Upper lobe of right lung (tissue), 1 donor: ENCODE results near the gene ZRANB2. TPM values are rescaled to one million over a fixed set of nuclear protein-coding genes. Genes with fewer than 3 reads are reported as not detected.

Experiments used
- ATAC-seq: fragments of 200-7000 bp; cut with Tn5 transposase; one replicate; pipeline ENCODE4 v1.9.1; 2020; ENCODE audit warnings: mild to moderate bottlenecking, moderate library complexity
- DNase-seq: peaks from one replicate; pipeline ENCODE4 v3.0.0-alpha.2; 2020
- H3K27ac ChIP-seq: fragments of 200-600 bp; one replicate; pipeline ENCODE4 v1.8.0; 2022
- H3K27me3 ChIP-seq: fragments of 200-600 bp; one replicate; pipeline ENCODE4 v1.8.0; 2022; ENCODE audit warnings: mild to moderate bottlenecking
- H3K36me3 ChIP-seq: fragments of 200-600 bp; one replicate; pipeline ENCODE4 v1.8.0; 2022
- H3K4me1 ChIP-seq: fragments of 200-600 bp; one replicate; pipeline ENCODE4 v1.8.0; 2022
- H3K4me3 ChIP-seq: fragments of 200-600 bp; one replicate; pipeline ENCODE4 v1.8.0; 2022; ENCODE audit warnings: mild to moderate bottlenecking
- H3K9me3 ChIP-seq: fragments of 200-600 bp; one replicate; pipeline ENCODE4 v1.8.0; 2022
- CTCF ChIP-seq: fragments of 200-600 bp; IDR thresholded peaks from one replicate; pipeline ENCODE4 v1.8.0; 2022; ENCODE audit warnings: antibody characterized with exemption
- intact Hi-C: fragments of 100-400 bp; cut with DNase I; formaldehyde crosslinking; loops from one replicate; pipeline ENCODE4 v1.11.0; 2022
- total RNA-seq: library from RNA; stranded (reverse); fragmentation: NEBNext Ultra II Directional; extraction: Animal tissue kit (Norgen Biotek cat#: 25700); gene quantifications from one replicate; pipeline ENCODE4 v1.2.1, GENCODE V29; 2021
- donor health status: DM: no; HTN: yes; CAD: no; lungs with severe emphysema.

Gene ZRANB2
- total RNA-seq, 1 donor from 2014 or later, result 85.0 TPM

GRCh38 chr1:71037066-71037465, 43.8 kb downstream of the ZRANB2 start:
- Histone ChIP-seq H3K27me3 (no peaks in the 10 kb centered on the region), H3K4me3 (no peak overlapping the region), H3K36me3 (no peaks in the 10 kb centered on the region), H3K27ac (no peak overlapping the region), H3K9me3 (no peaks in the 10 kb centered on the region), H3K4me1 (no peaks in the 10 kb centered on the region)
- ATAC-seq (no peak), DNase-seq (no peak)
- no peak for TF ChIP-seq CTCF
- intact Hi-C loops, result no loop called here

- no peaks in the 10 kb centered on the region for H3K36me3 ChIP-seq
- no peaks in the 10 kb centered on the region for H3K4me1 ChIP-seq
- no peak overlapping the region for H3K4me3 ChIP-seq
- ATAC-seq, result peak; percentile 36
- DNase-seq, result no peak
- no peak overlapping the region for H3K27ac ChIP-seq
- TF ChIP-seq CTCF, result no peak
- H3K27me3 ChIP-seq, result no peaks in the 10 kb centered on the region
- H3K9me3 ChIP-seq, result no peaks in the 10 kb centered on the region
- intact Hi-C loops, result no loop called here
Measured at GRCh38 chr1:71033136-71033535, 47.7 kb downstream of the ZRANB2 start.

GRCh38 chr1:71031426-71031825, 49.4 kb downstream of the ZRANB2 start:
- Histone ChIP-seq H3K4me1 (no peaks in the 10 kb centered on the region), H3K36me3 (no peaks in the 10 kb centered on the region), H3K9me3 (no peaks in the 10 kb centered on the region), H3K27me3 (no peaks in the 10 kb centered on the region), H3K4me3 (no peak overlapping the region), H3K27ac (no peak overlapping the region)
- intact Hi-C loops, result no loop called here
- TF ChIP-seq CTCF, result no peak
- DNase-seq (no peak), ATAC-seq (no peak)

DNA sequence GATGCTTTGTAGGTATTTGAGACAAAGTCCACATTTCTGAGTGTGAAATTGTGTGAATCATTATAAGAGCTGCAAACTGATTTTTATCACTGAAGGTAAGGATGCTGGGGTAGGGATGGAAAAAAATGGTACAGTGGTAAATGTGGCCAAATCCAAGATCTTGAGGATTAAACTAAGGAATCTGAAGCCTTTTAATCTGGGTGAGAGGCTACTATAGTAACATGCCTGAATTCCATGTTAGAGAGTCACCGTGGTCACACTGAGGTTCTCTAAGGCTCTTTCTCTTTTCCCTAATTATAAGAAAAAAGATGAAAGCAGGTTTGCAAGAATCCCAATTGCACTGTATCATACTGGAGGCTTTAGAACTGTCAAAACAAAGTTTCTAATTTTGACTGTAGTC, 50.8 kb downstream of the ZRANB2 start:
- intact Hi-C loops, result no loop called here
- ATAC-seq, result no peak
- no peak for DNase-seq
- H3K4me3 ChIP-seq, result no peak overlapping the region
- H3K4me1 ChIP-seq, result no peaks in the 10 kb centered on the region
- H3K27ac ChIP-seq, result no peak overlapping the region
- H3K27me3 ChIP-seq, result no peaks in the 10 kb centered on the region
- H3K9me3 ChIP-seq, result no peaks in the 10 kb centered on the region
- no peaks in the 10 kb centered on the region for H3K36me3 ChIP-seq
- TF ChIP-seq CTCF, result no peak

GRCh38 chr1:71028981-71029380, 51.9 kb downstream of the ZRANB2 start:
- intact Hi-C loops, result no loop called here
- no peaks in the 10 kb centered on the region for H3K27me3 ChIP-seq
- no peak overlapping the region for H3K4me3 ChIP-seq
- H3K36me3 ChIP-seq, result no peaks in the 10 kb centered on the region
- H3K27ac ChIP-seq, result no peak overlapping the region
- no peaks in the 10 kb centered on the region for H3K9me3 ChIP-seq
- DNase-seq (no peak), ATAC-seq (no peak)
- H3K4me1 ChIP-seq, result no peaks in the 10 kb centered on the region
- no peak for TF ChIP-seq CTCF

DNA sequence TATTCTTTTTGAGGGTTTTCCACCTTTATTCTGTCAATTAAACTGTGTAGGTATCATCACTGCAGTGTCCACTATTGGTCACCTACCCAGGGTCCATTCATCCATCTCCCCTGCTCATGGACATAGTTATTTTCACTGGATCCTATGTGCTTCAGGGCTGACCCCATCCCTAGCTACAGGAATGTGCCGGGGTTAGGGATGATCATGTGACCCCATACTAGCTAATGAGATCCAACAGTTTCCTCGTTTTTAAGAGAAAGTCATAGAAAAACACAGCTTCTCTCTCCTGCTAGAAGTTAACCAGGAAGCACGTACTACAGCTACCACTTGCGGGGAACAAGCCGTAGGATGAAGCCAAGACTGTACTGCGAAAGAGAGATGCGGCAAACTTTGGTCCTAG, 52.8 kb downstream of the ZRANB2 start:
- DNase-seq, result no peak
- Histone ChIP-seq H3K27ac (no peak overlapping the region), H3K9me3 (no peaks in the 10 kb centered on the region), H3K4me3 (no peak overlapping the region), H3K27me3 (no peaks in the 10 kb centered on the region), H3K4me1 (no peaks in the 10 kb centered on the region), H3K36me3 (no peaks in the 10 kb centered on the region)
- TF ChIP-seq CTCF, result no peak
- ATAC-seq, result no peak
- intact Hi-C loops, result no loop called here
